Adrenal gland (tissue), 12 donors: ENCODE data around the gene SPTLC2. TPM values are rescaled to one million over a fixed set of nuclear protein-coding genes. Genes with fewer than 3 reads are reported as not detected.
A peak's percentile ranks its signal among the peaks of the same experiment; 100 is the strongest.

ENCODE experiments used
- DNase-seq, 7 donors: peaks; one replicate each; pipeline ENCODE4 v3.0.0-alpha.2; 2019 to 2020
- H3K27ac ChIP-seq, 5 donors: fragments of 200-600 bp; sonication (generic) in 4 of 5; 1 replicate in 3 of 5; 2 replicates in 2 of 5; pipeline versions ENCODE4 v1.5.1 to v1.8.0; 2016 to 2020; ENCODE audit warnings: mild to moderate bottlenecking in 1 of 5
- H3K27me3 ChIP-seq: fragments of 200-600 bp; 2 replicates; pipeline ENCODE4 v1.8.0; 2021
- H3K36me3 ChIP-seq, 2 donors: fragments of 200-600 bp; replicated peaks in 1 of 2; 1 replicate in 1 of 2; 2 replicates in 1 of 2; pipeline versions ENCODE4 v1.5.1 to v1.8.0; 2018 to 2022
- H3K4me1 ChIP-seq, 2 donors: fragments of 200-600 bp; replicated peaks in 1 of 2; 1 replicate in 1 of 2; 2 replicates in 1 of 2; pipeline versions ENCODE4 v1.5.1 to v1.8.0; 2018 to 2021
- H3K4me3 ChIP-seq, 4 donors: fragments of 200-600 bp; sonication (generic) in 3 of 4; one replicate each; pipeline ENCODE4 v1.5.1; 2016 to 2018
- H3K9me3 ChIP-seq, 3 donors: fragments of 200-600 bp; sonication (generic) in 1 of 3; replicated peaks in 1 of 3; 1 replicate in 2 of 3; 2 replicates in 1 of 3; pipeline versions ENCODE4 v1.5.1 to v1.8.0; 2016 to 2021
- CTCF ChIP-seq, 6 experiments: fragments of 450-650 bp in 4 of 6; fragments of 200-600 bp in 2 of 6; sonication (generic) in 1 of 6; IDR thresholded peaks; 1 replicate in 5 of 6; 2 replicates in 1 of 6; pipeline versions ENCODE4 v1.5.1 to v1.8.0; 2016 to 2021; ENCODE audit warnings: antibody characterized with exemption in 6 of 6, mild to moderate bottlenecking in 2 of 6, moderate library complexity in 1 of 6
- POLR2A ChIP-seq, 2 donors: fragments of 450-650 bp; IDR thresholded peaks; one replicate each; pipeline ENCODE4 v1.6.1; 2017; ENCODE audit warnings: antibody characterized with exemption in 2 of 2, mild to moderate bottlenecking in 2 of 2, moderate library complexity in 1 of 2
- WGBS, 4 donors: extraction: QIAGEN DNeasy Blood & Tissue Kit in 2 of 4; methylation state at CpG; one replicate each; pipeline versions ENCODE4 v1.1.5 to v1.1.7; 2013 to 2017; 5-methylcytosine and 5-hydroxymethylcytosine counted together
- intact Hi-C, 2 donors: fragments of 100-400 bp; cut with DNase I; formaldehyde crosslinking; loops; one replicate each; pipeline versions ENCODE4 v1.14.1 to v1.15.0; 2022 to 2023
- polyA plus RNA-seq, 3 donors: library from polyadenylated mRNA; stranded (reverse); fragments of 200-250 nt in 2 of 3; fragments of 350-450 nt in 1 of 3; fragmentation: Illumina TruSeq in 1 of 3; extraction: RNeasy Lipid Tissue Mini Kit (QIAGEN cat#74804) in 1 of 3; gene quantifications; one replicate each; pipeline ENCODE4 v1.2.3, GENCODE V29; 2013 to 2014
- total RNA-seq, 9 donors: library from RNA; depleted of rRNA in 4 of 9; stranded (reverse); fragments of >200 nt in 4 of 9; fragments of 120-200 nt in 1 of 9; fragmentation: NEBNext Ultra II Directional in 1 of 9; extraction: Animal tissue kit (Norgen Biotek cat#: 25700) in 1 of 9; gene quantifications; one replicate each; pipeline versions ENCODE4 v1.1.0 to v1.2.4, GENCODE V29; 2013 to 2023
- donor health status: healthy with polysubstance abuse.
- donor health status: Bipolar disorder and iron deficiency.
- donor health status: DM: yes; HTN: yes; CAD: no.
- donor health status: DM: no; HTN: no; CAD: no.
- donor health status: DM: no; HTN: no; CAD: no.
- donor health status: DM: yes; HTN: yes; CAD: no.

SPTLC2 gene
- total and polyA plus RNA-seq, 12 donors, result 7.1 to 61.9 (median 35.6) TPM

GRCh38 chr14:77660754-77661153 lies 44.3 kb upstream of the SPTLC2 start:
- no peaks in the 10 kb centered on the region for H3K9me3 ChIP-seq
- H3K4me3 ChIP-seq, result no peak overlapping the region
- peak in 1 of 7 donors; percentile 35 for DNase-seq
- TF ChIP-seq CTCF (IDR thresholded peaks at IDR 0.05) (no peak), POLR2A (IDR thresholded peaks at IDR 0.05) (no peak)
- H3K27me3 ChIP-seq, result no peaks in the 10 kb centered on the region
- H3K4me1 ChIP-seq, result peaks cover 0 to 7% of the 10 kb centered on the region in 2 donors
- WGBS, 4 donors, result 49 to 77% (median 69%) methylated on average over 5 to 7 of the region's 7 CpGs
- intact Hi-C loops, result loop anchor here in 1 of 2 donors (5.0 kb wide), 1 partner anchor 37 kb away; no protein-coding TSS in a partner anchor
- no peak overlapping the region for H3K27ac ChIP-seq
- no peaks in the 10 kb centered on the region for H3K36me3 ChIP-seq

- H3K4me1 ChIP-seq, result peaks cover 0 to 7% of the 10 kb centered on the region in 2 donors
- peak overlapping the region in 1 of 5 donors; percentile 6 for H3K27ac ChIP-seq
- no peaks in the 10 kb centered on the region for H3K27me3 ChIP-seq
- no peak overlapping the region for H3K4me3 ChIP-seq
- intact Hi-C loops, result loop anchor here (5.0 kb wide), 2 partner anchors 37 to 42 kb away; no protein-coding TSS in a partner anchor
- TF ChIP-seq CTCF (IDR thresholded peaks at IDR 0.05), result no peak
- no peak for TF ChIP-seq POLR2A (IDR thresholded peaks at IDR 0.05)
- no peaks in the 10 kb centered on the region for H3K36me3 ChIP-seq
- no peak for DNase-seq
- 60 to 69% (median 66%) methylated on average over 2 of the region's 2 CpGs for WGBS, 4 donors
- no peaks in the 10 kb centered on the region for H3K9me3 ChIP-seq
Measured at GRCh38 chr14:77659831-77660230, 43.4 kb upstream of the SPTLC2 start.

GRCh38 chr14:77657280-77657679 lies 40.8 kb upstream of the SPTLC2 start:
- intact Hi-C loops, result loop anchor here in 1 of 2 donors (5.0 kb wide), 1 partner anchor 45 kb away; no protein-coding TSS in a partner anchor
- peak in 1 of 7 donors; percentile 33 for DNase-seq
- no peaks in the 10 kb centered on the region for H3K4me1 ChIP-seq
- no peaks in the 10 kb centered on the region for H3K27me3 ChIP-seq
- no peak overlapping the region for H3K4me3 ChIP-seq
- WGBS, 4 donors, result 48 to 58% (median 53%) methylated on average over 5 of the region's 5 CpGs
- no peak for TF ChIP-seq CTCF (IDR thresholded peaks at IDR 0.05)
- no peak for TF ChIP-seq POLR2A (IDR thresholded peaks at IDR 0.05)
- no peaks in the 10 kb centered on the region for H3K36me3 ChIP-seq
- H3K9me3 ChIP-seq, result no peaks in the 10 kb centered on the region
- peak overlapping the region in 2 of 5 donors; percentile 12 to 22 for H3K27ac ChIP-seq

- Histone ChIP-seq H3K27me3 (no peaks in the 10 kb centered on the region), H3K4me3 (no peak overlapping the region), H3K9me3 (no peaks in the 10 kb centered on the region), H3K4me1 (no peaks in the 10 kb centered on the region), H3K36me3 (no peaks in the 10 kb centered on the region), H3K27ac (no peak overlapping the region)
- DNase-seq, result no peak
- 51 to 65% (median 57%) methylated on average over 5 to 11 of the region's 11 CpGs for WGBS, 4 donors
- TF ChIP-seq CTCF (IDR thresholded peaks at IDR 0.05) (no peak), POLR2A (IDR thresholded peaks at IDR 0.05) (no peak)
- intact Hi-C loops, result no loop called here
Measured at GRCh38 chr14:77654001-77654441, 37.6 kb upstream of the SPTLC2 start.
